Measurements from ENCODE around the gene DLG2. TPM values are rescaled to one million over a fixed set of nuclear protein-coding genes. Genes with fewer than 3 reads are reported as not detected.

Gene DLG2
- total RNA-seq, 1 donor from 2014 or later, result 1.8 TPM

DNA sequence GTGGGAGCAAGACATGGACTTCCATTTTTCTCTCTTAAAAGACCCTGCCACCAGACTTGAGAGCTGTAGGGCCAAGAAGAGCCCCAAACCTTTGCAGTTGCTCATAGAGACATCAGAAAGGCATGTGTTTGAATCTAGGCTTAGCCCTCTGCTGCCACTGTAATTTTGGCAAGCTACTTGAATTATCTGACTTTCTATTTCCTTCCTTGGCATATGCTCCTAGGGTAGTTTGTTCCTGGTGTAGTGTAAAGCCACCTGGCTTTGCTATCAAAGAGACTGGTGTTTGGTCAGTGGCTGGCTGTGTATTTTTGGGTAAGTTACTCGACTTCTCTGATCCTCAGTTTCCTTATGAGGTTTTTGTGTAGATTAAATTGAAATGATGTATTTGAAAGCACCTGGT, 2088.9 kb downstream of the DLG2 start:
- FAIRE-seq (no peak), DNase-seq (ENCODE audit: low read depth) (no peak)
- no peaks in the 10 kb centered on the region for H3K27me3 ChIP-seq (ENCODE audit: insufficient read depth, low read length)
- TF ChIP-seq, protein P1, sequence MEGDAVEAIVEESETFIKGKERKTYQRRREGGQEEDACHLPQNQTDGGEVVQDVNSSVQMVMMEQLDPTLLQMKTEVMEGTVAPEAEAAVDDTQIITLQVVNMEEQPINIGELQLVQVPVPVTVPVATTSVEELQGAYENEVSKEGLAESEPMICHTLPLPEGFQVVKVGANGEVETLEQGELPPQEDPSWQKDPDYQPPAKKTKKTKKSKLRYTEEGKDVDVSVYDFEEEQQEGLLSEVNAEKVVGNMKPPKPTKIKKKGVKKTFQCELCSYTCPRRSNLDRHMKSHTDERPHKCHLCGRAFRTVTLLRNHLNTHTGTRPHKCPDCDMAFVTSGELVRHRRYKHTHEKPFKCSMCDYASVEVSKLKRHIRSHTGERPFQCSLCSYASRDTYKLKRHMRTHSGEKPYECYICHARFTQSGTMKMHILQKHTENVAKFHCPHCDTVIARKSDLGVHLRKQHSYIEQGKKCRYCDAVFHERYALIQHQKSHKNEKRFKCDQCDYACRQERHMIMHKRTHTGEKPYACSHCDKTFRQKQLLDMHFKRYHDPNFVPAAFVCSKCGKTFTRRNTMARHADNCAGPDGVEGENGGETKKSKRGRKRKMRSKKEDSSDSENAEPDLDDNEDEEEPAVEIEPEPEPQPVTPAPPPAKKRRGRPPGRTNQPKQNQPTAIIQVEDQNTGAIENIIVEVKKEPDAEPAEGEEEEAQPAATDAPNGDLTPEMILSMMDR (IDR thresholded peaks at IDR 0.05; ENCODE audit: insufficient read depth, low read depth, low read length), result no peak
- TF ChIP-seq EZH2 (IDR thresholded peaks at IDR 0.05; ENCODE audit: insufficient read depth, low read length), result no peak
- Mint-ChIP-seq H3K4me3 (ENCODE audit: unreplicated experiment) (no peak overlapping the region), H3K4me1 (ENCODE audit: low read depth, unreplicated experiment) (peaks cover 4% of the 10 kb centered on the region), H3K27ac (ENCODE audit: unreplicated experiment) (no peak overlapping the region), H3K9me3 (ENCODE audit: unreplicated experiment) (peaks cover 2% of the 10 kb centered on the region), H3K27me3 (ENCODE audit: low read depth, unreplicated experiment) (no peaks in the 10 kb centered on the region), H3K36me3 (ENCODE audit: low read depth, unreplicated experiment) (no peaks in the 10 kb centered on the region)
- H3K4me3 ChIP-seq (ENCODE audit: insufficient read depth, low read depth, low read length), result no peak overlapping the region
- no peak overlapping the region for H2AFZ ChIP-seq (ENCODE audit: low read depth, low read length)
- no peak overlapping the region for H3K4me2 ChIP-seq (ENCODE audit: low read length)
- no peaks in the 10 kb centered on the region for H4K20me1 ChIP-seq (ENCODE audit: insufficient read depth, low read length)
- no peaks in the 10 kb centered on the region for H3K36me3 ChIP-seq (ENCODE audit: insufficient read depth, low read length)
- no peaks in the 10 kb centered on the region for H3K79me2 ChIP-seq (ENCODE audit: insufficient read depth, low read length)
- H3K9me3 ChIP-seq (ENCODE audit: insufficient read depth, low read depth, low read length), result no peaks in the 10 kb centered on the region
- no peak overlapping the region for H3K27ac ChIP-seq (ENCODE audit: low read depth, low read length)
- no peaks in the 10 kb centered on the region for H3K4me1 ChIP-seq (ENCODE audit: insufficient read depth, low read length)
- H3K9ac ChIP-seq (ENCODE audit: low read length), result no peak overlapping the region

DNA sequence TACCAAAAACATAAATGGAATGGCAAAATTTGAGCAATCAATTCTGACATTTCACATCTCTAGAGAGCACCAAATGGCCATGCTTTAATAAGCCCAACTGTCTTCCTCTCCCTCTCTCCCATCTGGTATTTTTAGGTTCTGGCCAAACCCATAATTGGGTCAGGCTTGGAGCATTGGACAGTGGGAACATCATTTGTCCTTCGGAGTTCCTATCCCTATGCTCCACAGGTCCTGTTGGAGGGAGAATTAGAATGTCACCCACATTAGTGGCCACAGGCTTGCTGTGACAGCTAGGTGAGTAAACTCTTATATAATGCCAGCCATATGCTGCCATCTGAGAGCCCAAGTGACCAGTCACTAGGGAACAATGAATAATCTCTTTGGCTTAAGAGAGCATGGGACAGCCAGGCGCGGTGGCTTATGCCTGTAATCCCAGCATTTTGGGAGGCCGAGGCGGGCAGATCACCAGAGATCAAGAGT, 2090.0 kb downstream of the DLG2 start:
- H3K4me1 Mint-ChIP-seq (ENCODE audit: low read depth, unreplicated experiment), result peaks cover 4% of the 10 kb centered on the region
- H3K27me3 ChIP-seq (ENCODE audit: insufficient read depth, low read length), result no peaks in the 10 kb centered on the region
- TF ChIP-seq, protein P1 (IDR thresholded peaks at IDR 0.05; ENCODE audit: insufficient read depth, low read depth, low read length), result no peak
- no peak for TF ChIP-seq EZH2 (IDR thresholded peaks at IDR 0.05; ENCODE audit: insufficient read depth, low read length)
- no peak overlapping the region for H3K27ac Mint-ChIP-seq (ENCODE audit: unreplicated experiment)
- no peak overlapping the region for H3K9ac ChIP-seq (ENCODE audit: low read length)
- no peak overlapping the region for H3K4me2 ChIP-seq (ENCODE audit: low read length)
- H4K20me1 ChIP-seq (ENCODE audit: insufficient read depth, low read length), result no peaks in the 10 kb centered on the region
- H3K27ac ChIP-seq (ENCODE audit: low read depth, low read length), result no peak overlapping the region
- H3K79me2 ChIP-seq (ENCODE audit: insufficient read depth, low read length), result no peaks in the 10 kb centered on the region
- H3K9me3 Mint-ChIP-seq (ENCODE audit: unreplicated experiment), result peaks cover 2% of the 10 kb centered on the region
- H3K27me3 Mint-ChIP-seq (ENCODE audit: low read depth, unreplicated experiment), result no peaks in the 10 kb centered on the region
- no peak overlapping the region for H3K4me3 ChIP-seq (ENCODE audit: insufficient read depth, low read depth, low read length)
- no peak overlapping the region for H3K4me3 Mint-ChIP-seq (ENCODE audit: unreplicated experiment)
- H3K9me3 ChIP-seq (ENCODE audit: insufficient read depth, low read depth, low read length), result no peaks in the 10 kb centered on the region
- no peaks in the 10 kb centered on the region for H3K36me3 Mint-ChIP-seq (ENCODE audit: low read depth, unreplicated experiment)
- H3K4me1 ChIP-seq (ENCODE audit: insufficient read depth, low read length), result no peaks in the 10 kb centered on the region
- no peak for DNase-seq (ENCODE audit: low read depth)
- no peak for FAIRE-seq
- H2AFZ ChIP-seq (ENCODE audit: low read depth, low read length), result no peak overlapping the region
- no peaks in the 10 kb centered on the region for H3K36me3 ChIP-seq (ENCODE audit: insufficient read depth, low read length)

DNA sequence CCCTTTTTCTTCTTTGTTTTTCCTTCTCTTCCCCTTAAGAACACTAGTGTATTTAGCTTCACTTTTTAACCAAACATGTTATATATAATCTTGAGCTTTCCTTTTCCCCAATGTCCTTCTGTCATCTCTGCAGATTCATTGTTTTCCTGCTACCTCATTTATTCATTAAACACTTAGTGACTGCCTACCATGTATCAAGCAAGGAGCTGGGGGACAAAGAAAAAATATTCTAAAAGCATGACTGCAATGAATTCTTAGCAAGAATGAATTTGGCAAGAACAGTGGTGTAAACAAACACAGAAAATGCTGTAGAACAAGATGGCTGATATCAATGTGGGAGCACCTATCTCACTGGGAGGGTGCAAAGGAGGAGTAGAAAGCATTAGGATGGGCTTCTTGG, 2094.0 kb downstream of the DLG2 start:
- Histone ChIP-seq H4K20me1 (ENCODE audit: insufficient read depth, low read length) (no peaks in the 10 kb centered on the region), H3K36me3 (ENCODE audit: insufficient read depth, low read length) (no peaks in the 10 kb centered on the region), H3K4me1 (ENCODE audit: insufficient read depth, low read length) (no peaks in the 10 kb centered on the region), H3K27me3 (ENCODE audit: insufficient read depth, low read length) (no peaks in the 10 kb centered on the region), H3K4me3 (ENCODE audit: insufficient read depth, low read depth, low read length) (no peak overlapping the region), H3K9me3 (ENCODE audit: insufficient read depth, low read depth, low read length) (no peaks in the 10 kb centered on the region), H3K27ac (ENCODE audit: low read depth, low read length) (no peak overlapping the region), H2AFZ (ENCODE audit: low read depth, low read length) (no peak overlapping the region), H3K9ac (ENCODE audit: low read length) (no peak overlapping the region), H3K79me2 (ENCODE audit: insufficient read depth, low read length) (no peaks in the 10 kb centered on the region), H3K4me2 (ENCODE audit: low read length) (no peak overlapping the region)
- Mint-ChIP-seq H3K36me3 (ENCODE audit: low read depth, unreplicated experiment) (no peaks in the 10 kb centered on the region), H3K9me3 (ENCODE audit: unreplicated experiment) (peaks cover 2% of the 10 kb centered on the region), H3K27ac (ENCODE audit: unreplicated experiment) (no peak overlapping the region), H3K4me1 (ENCODE audit: low read depth, unreplicated experiment) (no peaks in the 10 kb centered on the region), H3K27me3 (ENCODE audit: low read depth, unreplicated experiment) (no peaks in the 10 kb centered on the region), H3K4me3 (ENCODE audit: unreplicated experiment) (no peak overlapping the region)
- TF ChIP-seq, protein P1 (IDR thresholded peaks at IDR 0.05; ENCODE audit: insufficient read depth, low read depth, low read length), result no peak
- TF ChIP-seq EZH2 (IDR thresholded peaks at IDR 0.05; ENCODE audit: insufficient read depth, low read length), result no peak
- FAIRE-seq, result no peak
- DNase-seq (ENCODE audit: low read depth), result no peak
